Cardiac fibroblast (primary cell): ENCODE results near the gene ATP10D.

ENCODE experiments used
- DNase-seq, 2 donors: peaks; one replicate each; pipeline versions ENCODE4 v3.0.0 to v3.0.0-alpha.2; 2010; ENCODE audit warnings: low read depth in 2 of 2
- H3K4me3 ChIP-seq, 2 donors: replicated peaks in 1 of 2; 1 replicate in 1 of 2; 2 replicates in 1 of 2; pipeline ENCODE4 v1.5.1; 2011; ENCODE audit warnings: low read depth in 2 of 2, low read length in 2 of 2, mild to moderate bottlenecking in 2 of 2, moderate library complexity in 1 of 2
- TF ChIP-seq, protein P1 (sequence below): IDR thresholded peaks from one replicate; pipeline ENCODE4 v1.5.1; 2011; ENCODE audit warnings: low read depth, mild to moderate bottlenecking, low read length, inconsistent platforms

The ATP10D gene

DNA sequence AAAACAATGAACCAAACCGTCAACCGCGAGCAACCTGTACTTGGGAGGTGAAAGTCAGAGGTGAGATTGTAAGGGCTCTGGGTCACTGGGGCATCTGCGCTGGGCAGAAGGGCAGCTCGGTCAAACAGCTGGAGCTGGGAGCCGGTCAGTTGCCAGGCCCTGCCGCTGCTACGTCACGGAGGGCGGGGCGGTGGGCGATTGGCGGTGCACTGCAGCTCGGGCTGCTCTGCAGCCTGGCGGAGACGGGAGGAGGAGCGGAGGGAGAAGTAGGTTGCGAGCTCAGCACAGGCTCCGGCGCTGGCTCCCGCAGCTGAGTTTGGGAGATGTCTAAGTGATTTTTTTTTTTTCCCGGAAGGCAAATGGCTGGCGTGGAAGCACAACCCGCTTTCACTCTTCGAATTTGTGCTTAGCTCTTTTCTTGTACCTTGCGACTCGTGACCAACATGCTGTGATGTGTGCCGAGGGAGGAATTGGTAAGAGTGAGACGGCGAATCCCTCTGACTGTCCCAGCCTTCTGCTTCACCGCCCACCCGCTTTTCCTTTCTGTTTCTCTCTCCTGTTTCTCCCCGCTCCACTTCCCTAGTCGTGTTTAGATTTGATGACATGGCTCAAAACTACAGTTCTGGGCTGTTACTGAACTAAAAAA is at the start of gene ATP10D:
Gene ATP10D (plus strand): TSS at position 229 of the 646 bp plus-strand sequence. CDS start 27,266 bp downstream, outside the sequence.
- TF ChIP-seq, protein P1, sequence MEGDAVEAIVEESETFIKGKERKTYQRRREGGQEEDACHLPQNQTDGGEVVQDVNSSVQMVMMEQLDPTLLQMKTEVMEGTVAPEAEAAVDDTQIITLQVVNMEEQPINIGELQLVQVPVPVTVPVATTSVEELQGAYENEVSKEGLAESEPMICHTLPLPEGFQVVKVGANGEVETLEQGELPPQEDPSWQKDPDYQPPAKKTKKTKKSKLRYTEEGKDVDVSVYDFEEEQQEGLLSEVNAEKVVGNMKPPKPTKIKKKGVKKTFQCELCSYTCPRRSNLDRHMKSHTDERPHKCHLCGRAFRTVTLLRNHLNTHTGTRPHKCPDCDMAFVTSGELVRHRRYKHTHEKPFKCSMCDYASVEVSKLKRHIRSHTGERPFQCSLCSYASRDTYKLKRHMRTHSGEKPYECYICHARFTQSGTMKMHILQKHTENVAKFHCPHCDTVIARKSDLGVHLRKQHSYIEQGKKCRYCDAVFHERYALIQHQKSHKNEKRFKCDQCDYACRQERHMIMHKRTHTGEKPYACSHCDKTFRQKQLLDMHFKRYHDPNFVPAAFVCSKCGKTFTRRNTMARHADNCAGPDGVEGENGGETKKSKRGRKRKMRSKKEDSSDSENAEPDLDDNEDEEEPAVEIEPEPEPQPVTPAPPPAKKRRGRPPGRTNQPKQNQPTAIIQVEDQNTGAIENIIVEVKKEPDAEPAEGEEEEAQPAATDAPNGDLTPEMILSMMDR, result peak; percentile 16
- peak; percentile 94 to 95 for DNase-seq
- H3K4me3 ChIP-seq, result peak within 1 kb of the TSS; percentile 63 to 67

- TF ChIP-seq, protein P1, result no peak
- H3K4me3 ChIP-seq, result no peak overlapping the region
- DNase-seq, result no peak
Measured at GRCh38 chr4:47442980-47443379, 42.1 kb upstream of the ATP10D start.

GRCh38 chr4:47444031-47444430 is 41.0 kb upstream of the ATP10D start:
- TF ChIP-seq, protein P1, result no peak
- no peak for DNase-seq
- H3K4me3 ChIP-seq, result no peak overlapping the region

- TF ChIP-seq, protein P1, result no peak
- no peak for DNase-seq
- no peak overlapping the region for H3K4me3 ChIP-seq
Measured at GRCh38 chr4:47451657-47452056, 33.4 kb upstream of the ATP10D start.

- peak overlapping the region; percentile 85 to 95 for H3K4me3 ChIP-seq
- peak in 1 of 2 donors; percentile 27 for DNase-seq
- TF ChIP-seq, protein P1, result no peak
Measured at GRCh38 chr4:47462799-47463234, 22.3 kb upstream of the ATP10D start.

DNA sequence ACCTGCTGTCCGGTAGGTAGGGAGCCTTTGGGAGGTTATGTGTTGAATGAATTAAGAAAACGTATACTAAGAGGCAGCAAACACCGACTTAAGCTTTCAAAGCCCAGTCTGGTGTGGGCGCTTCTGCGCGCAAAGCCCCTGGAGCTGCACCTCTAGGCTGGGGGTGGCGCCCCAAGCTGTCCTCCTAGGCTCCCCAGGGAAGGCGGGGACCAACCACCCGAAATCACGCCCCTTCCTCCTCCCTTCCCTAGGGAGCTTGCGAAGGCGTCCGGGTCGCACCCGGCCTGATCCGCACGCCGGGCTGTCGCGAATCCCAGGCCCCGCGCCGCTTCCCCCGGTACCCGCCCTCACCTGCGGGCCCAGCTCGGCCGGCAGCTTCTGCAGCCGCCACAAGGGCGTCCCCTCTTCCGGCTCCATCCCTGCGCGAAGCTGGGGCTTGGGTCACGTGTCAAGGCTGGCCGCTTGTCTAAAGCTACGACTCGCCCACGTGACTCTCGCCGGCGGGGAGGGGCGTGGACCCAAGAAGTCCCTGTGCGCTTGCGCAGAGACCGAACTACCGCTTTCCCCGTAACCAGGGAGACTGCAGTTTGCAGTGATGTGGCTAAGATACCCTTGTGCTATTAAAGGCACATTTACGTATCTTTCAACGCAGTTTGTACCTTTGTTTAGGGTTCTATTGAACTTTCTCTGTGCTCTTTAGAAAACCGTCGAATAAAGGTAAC is 21.7 kb upstream of the ATP10D start, which contains the start of gene COMMD8:
Gene COMMD8 (minus strand): TSS at position 468 of the 722 bp plus-strand sequence. CDS start 51 bp downstream, at position 417.
- DNase-seq, result peak; percentile 97 to 98
- H3K4me3 ChIP-seq, result peak within 1 kb of the TSS; percentile 85 to 95
- TF ChIP-seq, protein P1, result peak; percentile 36
